Parathyroid adenoma (tissue), 2 donors: ENCODE results near the gene BTBD8.

Experiments
- H2AFZ ChIP-seq: fragments of 300-600 bp; sonication (generic); one replicate; pipeline ENCODE4 v1.7.0; 2017; ENCODE audit warnings: antibody characterized with exemption, mild to moderate bottlenecking
- H3K27ac ChIP-seq: fragments of 300-600 bp; sonication (generic); one replicate; pipeline ENCODE4 v1.7.0; 2017
- H3K27me3 ChIP-seq: fragments of 300-600 bp; sonication (generic); one replicate; pipeline ENCODE4 v1.7.0; 2017; ENCODE audit warnings: low read length; ENCODE audit not compliant: control insufficient read depth, insufficient read depth
- H3K36me3 ChIP-seq: fragments of 300-600 bp; sonication (generic); one replicate; pipeline ENCODE4 v1.7.0; 2017; ENCODE audit warnings: low read length; ENCODE audit not compliant: control insufficient read depth, insufficient read depth
- H3K4me1 ChIP-seq: fragments of 300-600 bp; sonication (generic); one replicate; pipeline ENCODE4 v1.7.0; 2017; ENCODE audit warnings: control low read depth
- H3K4me2 ChIP-seq: fragments of 300-600 bp; sonication (generic); one replicate; pipeline ENCODE4 v1.7.0; 2017; ENCODE audit warnings: low read length
- H3K4me3 ChIP-seq: fragments of 300-600 bp; sonication (generic); one replicate; pipeline ENCODE4 v1.7.0; 2017; ENCODE audit warnings: low read depth, low read length
- H3K79me2 ChIP-seq: fragments of 300-600 bp; sonication (generic); one replicate; pipeline ENCODE4 v1.7.0; 2017; ENCODE audit warnings: control low read depth
- H3K9ac ChIP-seq: fragments of 300-600 bp; sonication (generic); one replicate; pipeline ENCODE4 v1.7.0; 2017; ENCODE audit warnings: mild to moderate bottlenecking
- H3K9me3 ChIP-seq: fragments of 300-600 bp; sonication (generic); one replicate; pipeline ENCODE4 v1.7.0; 2017; ENCODE audit warnings: low read length; ENCODE audit not compliant: control insufficient read depth
- TF ChIP-seq, protein P1 (sequence below): fragments of 300-600 bp; sonication (generic); IDR thresholded peaks from one replicate; pipeline ENCODE4 v1.7.0; 2017; ENCODE audit warnings: antibody characterized with exemption, mild to moderate bottlenecking
- donor health status: primary hyperparathyroidism.

The BTBD8 gene

DNA sequence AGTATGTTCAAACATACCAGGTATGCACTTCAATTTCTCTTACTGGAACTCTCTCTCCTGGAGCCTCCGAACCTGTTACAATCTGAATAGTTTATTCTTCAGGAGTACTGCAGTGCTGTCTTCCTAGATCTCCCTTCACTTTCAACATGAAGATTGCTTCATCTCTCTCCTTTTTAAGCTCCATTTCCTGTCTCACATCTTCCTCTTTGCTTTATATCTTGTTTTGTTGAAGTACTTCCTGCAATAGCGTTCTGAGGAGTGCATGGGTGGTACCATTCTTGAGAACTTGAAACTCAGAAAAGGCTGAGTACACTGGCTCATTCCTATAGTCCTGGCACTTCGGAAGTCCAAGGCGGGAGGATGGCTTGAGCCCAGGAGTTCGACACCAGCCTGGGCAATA, 121.8 kb downstream of the BTBD8 start:
- Histone ChIP-seq H3K9ac (no peak overlapping the region), H3K36me3 (no peaks in the 10 kb centered on the region), H3K27me3 (no peaks in the 10 kb centered on the region), H3K4me2 (no peak overlapping the region), H3K9me3 (peaks cover 4% of the 10 kb centered on the region), H3K27ac (no peak overlapping the region), H2AFZ (no peak overlapping the region), H3K4me3 (no peak overlapping the region), H3K4me1 (no peaks in the 10 kb centered on the region), H3K79me2 (no peaks in the 10 kb centered on the region)
- TF ChIP-seq, protein P1, sequence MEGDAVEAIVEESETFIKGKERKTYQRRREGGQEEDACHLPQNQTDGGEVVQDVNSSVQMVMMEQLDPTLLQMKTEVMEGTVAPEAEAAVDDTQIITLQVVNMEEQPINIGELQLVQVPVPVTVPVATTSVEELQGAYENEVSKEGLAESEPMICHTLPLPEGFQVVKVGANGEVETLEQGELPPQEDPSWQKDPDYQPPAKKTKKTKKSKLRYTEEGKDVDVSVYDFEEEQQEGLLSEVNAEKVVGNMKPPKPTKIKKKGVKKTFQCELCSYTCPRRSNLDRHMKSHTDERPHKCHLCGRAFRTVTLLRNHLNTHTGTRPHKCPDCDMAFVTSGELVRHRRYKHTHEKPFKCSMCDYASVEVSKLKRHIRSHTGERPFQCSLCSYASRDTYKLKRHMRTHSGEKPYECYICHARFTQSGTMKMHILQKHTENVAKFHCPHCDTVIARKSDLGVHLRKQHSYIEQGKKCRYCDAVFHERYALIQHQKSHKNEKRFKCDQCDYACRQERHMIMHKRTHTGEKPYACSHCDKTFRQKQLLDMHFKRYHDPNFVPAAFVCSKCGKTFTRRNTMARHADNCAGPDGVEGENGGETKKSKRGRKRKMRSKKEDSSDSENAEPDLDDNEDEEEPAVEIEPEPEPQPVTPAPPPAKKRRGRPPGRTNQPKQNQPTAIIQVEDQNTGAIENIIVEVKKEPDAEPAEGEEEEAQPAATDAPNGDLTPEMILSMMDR: no peak

DNA sequence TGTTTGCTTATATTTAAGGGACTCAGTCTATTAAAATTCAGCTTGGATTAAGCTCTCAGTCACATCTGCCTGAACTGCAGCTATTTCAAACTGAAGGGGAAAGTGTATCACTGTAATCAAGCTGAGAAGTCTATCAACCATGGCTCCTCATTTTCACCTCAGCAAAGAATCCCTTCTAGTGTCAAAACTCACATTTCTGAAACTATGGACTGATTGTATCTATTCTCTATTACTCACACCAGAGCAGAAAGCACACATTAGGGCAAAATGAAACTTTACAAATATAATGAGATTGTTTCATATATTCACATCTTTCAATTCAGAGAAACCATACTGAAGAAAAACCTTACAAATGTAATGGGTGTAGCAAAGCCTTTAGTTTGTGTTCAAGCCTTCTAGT, 123.0 kb downstream of the BTBD8 start:
- Histone ChIP-seq H3K27me3 (no peaks in the 10 kb centered on the region), H3K79me2 (no peaks in the 10 kb centered on the region), H3K9me3 (peaks cover 4% of the 10 kb centered on the region), H3K36me3 (no peaks in the 10 kb centered on the region), H3K4me3 (no peak overlapping the region), H3K27ac (no peak overlapping the region), H3K4me1 (no peaks in the 10 kb centered on the region), H2AFZ (no peak overlapping the region), H3K4me2 (no peak overlapping the region), H3K9ac (no peak overlapping the region)
- TF ChIP-seq, protein P1: no peak

DNA sequence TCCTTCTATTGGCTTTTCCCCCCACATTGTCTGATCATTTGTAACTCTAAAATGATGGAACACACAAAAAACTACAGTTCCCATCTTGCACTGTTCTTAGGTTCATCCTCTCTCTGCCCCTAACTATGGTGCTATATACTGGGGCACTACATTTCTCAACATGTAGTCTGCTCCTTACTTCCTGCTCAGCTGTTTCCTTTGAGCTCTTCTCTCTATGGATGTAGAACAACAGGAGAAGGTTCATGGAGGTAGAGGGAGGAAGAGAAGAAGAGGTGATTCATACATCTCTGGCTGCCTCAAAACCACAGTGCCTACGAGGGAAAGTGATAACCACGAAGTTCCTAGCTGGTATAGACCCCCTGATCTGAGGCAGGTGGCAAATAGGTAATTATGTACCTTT, 130.6 kb downstream of the BTBD8 start:
- Histone ChIP-seq H3K9me3 (peaks cover 4% of the 10 kb centered on the region), H3K4me1 (no peaks in the 10 kb centered on the region), H3K4me3 (no peak overlapping the region), H2AFZ (no peak overlapping the region), H3K4me2 (no peak overlapping the region), H3K9ac (no peak overlapping the region), H3K36me3 (no peaks in the 10 kb centered on the region), H3K27ac (no peak overlapping the region), H3K27me3 (no peaks in the 10 kb centered on the region), H3K79me2 (no peaks in the 10 kb centered on the region)
- TF ChIP-seq, protein P1: no peak

DNA sequence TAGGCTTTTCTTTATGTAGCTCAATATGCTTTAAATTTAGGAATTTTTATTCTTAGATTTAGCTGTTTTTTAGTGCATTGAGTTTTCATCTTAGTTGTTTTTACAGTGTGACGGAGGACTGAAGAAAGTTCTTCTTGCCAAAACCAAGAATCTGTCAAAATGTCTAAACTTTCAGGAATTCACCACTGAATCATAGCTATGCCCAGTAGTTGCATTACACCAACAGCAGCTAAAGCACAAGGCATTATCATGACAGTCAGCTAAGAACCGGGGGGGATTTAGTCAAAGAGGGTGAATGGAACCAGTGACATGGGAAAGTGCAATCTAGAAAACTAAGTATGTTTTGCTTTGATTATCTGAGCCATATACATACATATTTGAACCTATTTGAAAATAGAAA, 131.0 kb downstream of the BTBD8 start:
- Histone ChIP-seq H3K9me3 (peaks cover 3% of the 10 kb centered on the region), H3K9ac (no peak overlapping the region), H2AFZ (no peak overlapping the region), H3K4me2 (no peak overlapping the region), H3K4me1 (no peaks in the 10 kb centered on the region), H3K36me3 (no peaks in the 10 kb centered on the region), H3K27me3 (no peaks in the 10 kb centered on the region), H3K27ac (no peak overlapping the region), H3K79me2 (no peaks in the 10 kb centered on the region), H3K4me3 (no peak overlapping the region)
- TF ChIP-seq, protein P1: no peak

DNA sequence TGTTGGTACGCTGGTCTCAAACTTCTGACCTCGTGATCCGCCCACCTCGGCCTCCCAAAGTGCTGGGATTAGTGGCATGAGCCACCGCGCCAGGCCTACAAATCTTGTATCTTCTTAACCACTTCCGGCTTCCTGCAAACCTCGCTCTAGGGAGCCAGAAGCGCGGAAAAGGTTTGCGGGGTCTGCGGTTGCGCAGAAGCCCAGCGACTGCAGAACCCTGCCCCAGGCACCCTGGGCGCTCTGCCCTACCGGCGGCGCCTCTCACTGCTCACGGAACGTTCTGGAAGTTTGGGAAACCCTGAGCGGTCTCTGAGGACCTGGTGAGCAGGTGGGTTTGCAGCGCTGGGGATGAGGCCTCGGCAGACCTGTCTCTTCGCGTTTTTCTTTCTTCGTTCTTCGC, 137.6 kb downstream of the BTBD8 start, which contains the start of gene C1orf146:
Gene C1orf146 (plus strand): TSS at position 195 of the 400 bp plus-strand sequence. CDS start 13,506 bp downstream, outside the sequence.
- Histone ChIP-seq H3K9ac (no peak within 1 kb of the TSS), H2AFZ (no peak within 1 kb of the TSS)
- TF ChIP-seq, protein P1: no peak

More for the DNA sequence above, 137.6 kb downstream of the BTBD8 start, which contains the start of gene C1orf146:
- Histone ChIP-seq H3K36me3 (no peaks in the 10 kb centered on the region), H3K27ac (no peak within 1 kb of the TSS), H3K4me1 (no peaks in the 10 kb centered on the region), H3K4me2 (no peak within 1 kb of the TSS), H3K9me3 (no peaks in the 10 kb centered on the region), H3K27me3 (no peaks in the 10 kb centered on the region), H3K4me3 (no peak within 1 kb of the TSS), H3K79me2 (no peaks in the 10 kb centered on the region)
